Measurements from ENCODE around the gene APRT. TPM values are rescaled to one million over a fixed set of nuclear protein-coding genes. Genes with fewer than 3 reads are reported as not detected.
A peak's percentile ranks its signal among the peaks of the same experiment; 100 is the strongest.

APRT gene
- total and polyA plus RNA-seq, 12 donors = 20.8 to 166 (median 36.9) TPM

GRCh38 chr16:88831838-88832237, 20.1 kb upstream of the APRT start:
- Histone ChIP-seq H3K9me3 (no peaks in the 10 kb centered on the region), H3K36me3 (peaks cover 0 to 48% (median 0%) of the 10 kb centered on the region in 9 donors), H3K4me3 (no peak overlapping the region), H3K27ac (no peak overlapping the region), H3K27me3 (no peaks in the 10 kb centered on the region), H3K4me1 (no peaks in the 10 kb centered on the region)
- DNase-seq (no peak), ATAC-seq (no peak)
- intact Hi-C loops (cut with DNase I) = no loop called here
- WGBS, 2 donors = 78 to 85% methylated on average over 12 to 13 of the region's 13 CpGs
- no peak for TF ChIP-seq CTCF (IDR thresholded peaks at IDR 0.05)

GRCh38 chr16:88830783-88831182, 19.1 kb upstream of the APRT start:
- H3K27ac ChIP-seq = no peak overlapping the region
- no peak for TF ChIP-seq CTCF (IDR thresholded peaks at IDR 0.05)
- no peak for DNase-seq

DNA sequence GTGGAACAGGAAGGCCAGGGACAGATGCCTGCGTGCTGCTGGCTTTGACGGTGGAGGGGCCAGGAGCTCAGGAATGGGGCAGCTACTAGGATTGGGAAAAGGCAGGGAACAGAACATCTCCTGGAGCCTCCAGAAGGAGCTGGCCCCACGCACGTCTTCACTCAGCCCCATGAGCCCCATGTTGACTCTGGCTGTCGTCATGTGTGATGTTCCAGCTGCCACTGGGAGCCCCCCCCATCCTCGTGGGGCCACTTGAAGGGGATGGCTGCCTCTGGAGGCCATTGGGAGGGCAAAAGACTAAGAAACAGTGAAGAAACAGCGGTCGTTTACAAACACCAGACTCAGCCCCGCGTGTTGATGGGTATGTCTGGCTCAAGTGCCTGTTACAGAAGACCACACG, 18.5 kb upstream of the APRT start:
- WGBS, 2 donors = 63% methylated on average over 11 of the region's 11 CpGs
- Histone ChIP-seq H3K9me3 (no peaks in the 10 kb centered on the region), H3K36me3 (peaks cover 0 to 50% (median 0%) of the 10 kb centered on the region in 9 donors), H3K27ac (no peak overlapping the region), H3K4me1 (no peaks in the 10 kb centered on the region), H3K27me3 (no peaks in the 10 kb centered on the region), H3K4me3 (no peak overlapping the region)
- DNase-seq (peak; percentile 34 to 57), ATAC-seq (peak in 7 of 8 donors; percentile 10 to 63 (median 36))
- intact Hi-C loops (cut with DNase I) = no loop called here
- no peak for TF ChIP-seq CTCF (IDR thresholded peaks at IDR 0.05)

More at GRCh38 chr16:88830783-88831182, 19.1 kb upstream of the APRT start:
- WGBS, 2 donors = 91 to 93% methylated on average over 14 of the region's 14 CpGs
- Histone ChIP-seq H3K4me3 (no peak overlapping the region), H3K4me1 (no peaks in the 10 kb centered on the region), H3K36me3 (peaks cover 0 to 53% (median 0%) of the 10 kb centered on the region in 9 donors), H3K27me3 (no peaks in the 10 kb centered on the region), H3K9me3 (no peaks in the 10 kb centered on the region)
- intact Hi-C loops (cut with DNase I) = no loop called here
- no peak for ATAC-seq

GRCh38 chr16:88828711-88829110, 17.0 kb upstream of the APRT start:
- H3K27ac ChIP-seq = no peak overlapping the region
- H3K9me3 ChIP-seq = no peaks in the 10 kb centered on the region
- 92% methylated on average over 24 of the region's 24 CpGs for WGBS, 2 donors
- H3K4me1 ChIP-seq = no peaks in the 10 kb centered on the region
- no peak for TF ChIP-seq CTCF (IDR thresholded peaks at IDR 0.05)
- H3K27me3 ChIP-seq = no peaks in the 10 kb centered on the region
- intact Hi-C loops (cut with DNase I) = loop anchor here in 1 of 10 donors (5.0 kb wide), 1 partner anchor 919 kb away; no protein-coding TSS in a partner anchor
- no peak for ATAC-seq
- no peak overlapping the region for H3K4me3 ChIP-seq
- H3K36me3 ChIP-seq = peaks cover 0 to 51% (median 0%) of the 10 kb centered on the region in 9 donors
- no peak for DNase-seq

Data from heart right ventricle (tissue), 16 donors.